ENCODE results near the gene MFN1. TPM values are rescaled to one million over a fixed set of nuclear protein-coding genes. Genes with fewer than 3 reads are reported as not detected.

Gene MFN1
- total RNA-seq, 1 donor from 2014 or later = 53.1 TPM

DNA sequence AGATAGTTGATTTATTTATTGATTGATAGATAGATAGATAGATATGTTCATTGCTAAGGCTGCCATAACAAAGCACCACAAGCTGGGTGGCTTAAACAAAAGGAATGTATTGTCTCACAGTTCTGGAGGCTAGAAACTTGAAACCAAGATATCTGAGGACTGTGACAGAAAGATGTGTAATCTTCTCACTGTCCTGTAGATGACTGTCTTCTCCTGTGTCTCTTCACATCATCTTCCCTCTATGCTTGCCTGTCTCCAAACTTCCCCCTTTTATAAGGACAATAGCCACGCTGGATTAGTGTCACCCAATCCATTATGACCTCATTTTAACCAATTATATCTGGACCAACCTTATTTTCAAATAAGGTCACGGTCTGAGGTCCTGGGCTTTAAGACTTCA is 62.8 kb downstream of the MFN1 start:
- no peak for TF ChIP-seq EZH2 (IDR thresholded peaks at IDR 0.05; ENCODE audit: insufficient read depth, low read length)
- TF ChIP-seq, protein P1, sequence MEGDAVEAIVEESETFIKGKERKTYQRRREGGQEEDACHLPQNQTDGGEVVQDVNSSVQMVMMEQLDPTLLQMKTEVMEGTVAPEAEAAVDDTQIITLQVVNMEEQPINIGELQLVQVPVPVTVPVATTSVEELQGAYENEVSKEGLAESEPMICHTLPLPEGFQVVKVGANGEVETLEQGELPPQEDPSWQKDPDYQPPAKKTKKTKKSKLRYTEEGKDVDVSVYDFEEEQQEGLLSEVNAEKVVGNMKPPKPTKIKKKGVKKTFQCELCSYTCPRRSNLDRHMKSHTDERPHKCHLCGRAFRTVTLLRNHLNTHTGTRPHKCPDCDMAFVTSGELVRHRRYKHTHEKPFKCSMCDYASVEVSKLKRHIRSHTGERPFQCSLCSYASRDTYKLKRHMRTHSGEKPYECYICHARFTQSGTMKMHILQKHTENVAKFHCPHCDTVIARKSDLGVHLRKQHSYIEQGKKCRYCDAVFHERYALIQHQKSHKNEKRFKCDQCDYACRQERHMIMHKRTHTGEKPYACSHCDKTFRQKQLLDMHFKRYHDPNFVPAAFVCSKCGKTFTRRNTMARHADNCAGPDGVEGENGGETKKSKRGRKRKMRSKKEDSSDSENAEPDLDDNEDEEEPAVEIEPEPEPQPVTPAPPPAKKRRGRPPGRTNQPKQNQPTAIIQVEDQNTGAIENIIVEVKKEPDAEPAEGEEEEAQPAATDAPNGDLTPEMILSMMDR (IDR thresholded peaks at IDR 0.05; ENCODE audit: insufficient read depth, low read depth, low read length) = no peak
- no peak overlapping the region for H3K4me3 Mint-ChIP-seq (ENCODE audit: unreplicated experiment)
- Histone ChIP-seq H3K9ac (ENCODE audit: low read length) (no peak overlapping the region), H3K4me2 (ENCODE audit: low read length) (no peak overlapping the region), H3K27ac (ENCODE audit: low read depth, low read length) (no peak overlapping the region), H3K36me3 (ENCODE audit: insufficient read depth, low read length) (peaks cover 27% of the 10 kb centered on the region), H2AFZ (ENCODE audit: low read depth, low read length) (no peak overlapping the region), H4K20me1 (ENCODE audit: insufficient read depth, low read length) (no peaks in the 10 kb centered on the region), H3K4me1 (ENCODE audit: insufficient read depth, low read length) (no peaks in the 10 kb centered on the region), H3K79me2 (ENCODE audit: insufficient read depth, low read length) (no peaks in the 10 kb centered on the region), H3K4me3 (ENCODE audit: insufficient read depth, low read depth, low read length) (no peak overlapping the region), H3K27me3 (ENCODE audit: insufficient read depth, low read length) (no peaks in the 10 kb centered on the region), H3K9me3 (ENCODE audit: insufficient read depth, low read depth, low read length) (no peaks in the 10 kb centered on the region)
- no peaks in the 10 kb centered on the region for H3K9me3 Mint-ChIP-seq (ENCODE audit: unreplicated experiment)
- DNase-seq (ENCODE audit: low read depth) (peak; percentile 10), FAIRE-seq (no peak)
- no peaks in the 10 kb centered on the region for H3K27me3 Mint-ChIP-seq (ENCODE audit: low read depth, unreplicated experiment)
- H3K27ac Mint-ChIP-seq (ENCODE audit: unreplicated experiment) = no peak overlapping the region
- H3K4me1 Mint-ChIP-seq (ENCODE audit: low read depth, unreplicated experiment) = peaks cover 7% of the 10 kb centered on the region
- H3K36me3 Mint-ChIP-seq (ENCODE audit: low read depth, unreplicated experiment) = peaks cover 2% of the 10 kb centered on the region

DNA sequence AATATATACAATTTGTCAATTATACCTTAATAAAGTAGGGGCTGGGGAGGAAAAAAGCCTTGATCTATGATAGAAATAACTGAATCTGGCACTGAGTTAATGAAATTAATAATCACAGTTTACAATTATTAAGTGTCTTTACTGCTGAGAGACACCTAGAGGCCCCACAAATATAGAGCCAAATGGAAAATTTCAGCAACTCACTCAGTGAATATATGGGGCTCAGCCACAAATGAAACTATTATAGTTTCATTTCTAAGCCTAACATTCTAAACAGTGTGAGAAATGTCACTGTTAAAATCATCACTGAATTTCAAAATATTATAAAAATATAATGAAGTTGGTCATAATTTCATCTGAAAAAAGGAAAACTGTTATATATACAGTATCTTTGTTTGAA is 63.5 kb downstream of the MFN1 start:
- H3K4me2 ChIP-seq (ENCODE audit: low read length) = no peak overlapping the region
- H3K27ac ChIP-seq (ENCODE audit: low read depth, low read length) = no peak overlapping the region
- H2AFZ ChIP-seq (ENCODE audit: low read depth, low read length) = no peak overlapping the region
- no peak overlapping the region for H3K4me3 ChIP-seq (ENCODE audit: insufficient read depth, low read depth, low read length)
- Mint-ChIP-seq H3K4me1 (ENCODE audit: low read depth, unreplicated experiment) (peaks cover 7% of the 10 kb centered on the region), H3K36me3 (ENCODE audit: low read depth, unreplicated experiment) (peaks cover under 1% of the 10 kb centered on the region), H3K27ac (ENCODE audit: unreplicated experiment) (no peak overlapping the region), H3K27me3 (ENCODE audit: low read depth, unreplicated experiment) (no peaks in the 10 kb centered on the region), H3K4me3 (ENCODE audit: unreplicated experiment) (no peak overlapping the region), H3K9me3 (ENCODE audit: unreplicated experiment) (no peaks in the 10 kb centered on the region)
- no peak overlapping the region for H3K9ac ChIP-seq (ENCODE audit: low read length)
- TF ChIP-seq, protein P1 (IDR thresholded peaks at IDR 0.05; ENCODE audit: insufficient read depth, low read depth, low read length) = no peak
- TF ChIP-seq EZH2 (IDR thresholded peaks at IDR 0.05; ENCODE audit: insufficient read depth, low read length) = no peak
- no peaks in the 10 kb centered on the region for H4K20me1 ChIP-seq (ENCODE audit: insufficient read depth, low read length)
- no peaks in the 10 kb centered on the region for H3K79me2 ChIP-seq (ENCODE audit: insufficient read depth, low read length)
- no peak for DNase-seq (ENCODE audit: low read depth)
- FAIRE-seq = no peak
- peaks cover 27% of the 10 kb centered on the region for H3K36me3 ChIP-seq (ENCODE audit: insufficient read depth, low read length)
- no peaks in the 10 kb centered on the region for H3K9me3 ChIP-seq (ENCODE audit: insufficient read depth, low read depth, low read length)
- no peaks in the 10 kb centered on the region for H3K4me1 ChIP-seq (ENCODE audit: insufficient read depth, low read length)
- H3K27me3 ChIP-seq (ENCODE audit: insufficient read depth, low read length) = no peaks in the 10 kb centered on the region

DNA sequence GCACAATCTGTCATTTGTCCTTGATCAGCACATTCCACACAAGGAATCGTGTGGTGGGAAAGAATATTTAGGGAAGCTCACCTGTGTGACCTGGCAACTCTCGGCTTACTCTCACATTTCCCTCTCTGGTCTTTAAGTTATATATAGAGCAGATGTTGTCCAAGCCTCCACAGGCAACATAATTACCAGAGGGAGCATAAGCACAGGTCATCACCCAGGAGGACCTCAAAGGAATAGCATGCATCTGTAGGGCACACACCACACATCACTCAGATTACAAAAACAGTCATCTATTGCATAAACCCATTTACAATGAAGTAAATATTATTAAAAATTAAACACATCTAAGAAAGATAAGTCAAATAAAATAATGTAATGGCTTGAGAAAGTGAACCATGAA is 67.3 kb downstream of the MFN1 start:
- peaks cover 7% of the 10 kb centered on the region for H3K4me1 Mint-ChIP-seq (ENCODE audit: low read depth, unreplicated experiment)
- H3K36me3 ChIP-seq (ENCODE audit: insufficient read depth, low read length) = peaks cover 37% of the 10 kb centered on the region
- no peak overlapping the region for H3K4me3 ChIP-seq (ENCODE audit: insufficient read depth, low read depth, low read length)
- no peak overlapping the region for H3K9ac ChIP-seq (ENCODE audit: low read length)
- H3K79me2 ChIP-seq (ENCODE audit: insufficient read depth, low read length) = no peaks in the 10 kb centered on the region
- H3K27ac Mint-ChIP-seq (ENCODE audit: unreplicated experiment) = no peak overlapping the region
- H3K9me3 ChIP-seq (ENCODE audit: insufficient read depth, low read depth, low read length) = no peaks in the 10 kb centered on the region
- H3K4me1 ChIP-seq (ENCODE audit: insufficient read depth, low read length) = no peaks in the 10 kb centered on the region
- no peaks in the 10 kb centered on the region for H3K9me3 Mint-ChIP-seq (ENCODE audit: unreplicated experiment)
- H2AFZ ChIP-seq (ENCODE audit: low read depth, low read length) = no peak overlapping the region
- no peak overlapping the region for H3K4me2 ChIP-seq (ENCODE audit: low read length)
- no peak for DNase-seq (ENCODE audit: low read depth)
- FAIRE-seq = no peak
- H3K27me3 Mint-ChIP-seq (ENCODE audit: low read depth, unreplicated experiment) = no peaks in the 10 kb centered on the region
- H4K20me1 ChIP-seq (ENCODE audit: insufficient read depth, low read length) = no peaks in the 10 kb centered on the region
- H3K27ac ChIP-seq (ENCODE audit: low read depth, low read length) = no peak overlapping the region
- H3K27me3 ChIP-seq (ENCODE audit: insufficient read depth, low read length) = no peaks in the 10 kb centered on the region
- peaks cover 9% of the 10 kb centered on the region for H3K36me3 Mint-ChIP-seq (ENCODE audit: low read depth, unreplicated experiment)
- TF ChIP-seq, protein P1 (IDR thresholded peaks at IDR 0.05; ENCODE audit: insufficient read depth, low read depth, low read length) = no peak
- TF ChIP-seq EZH2 (IDR thresholded peaks at IDR 0.05; ENCODE audit: insufficient read depth, low read length) = no peak
- H3K4me3 Mint-ChIP-seq (ENCODE audit: unreplicated experiment) = no peak overlapping the region
